Measurements from ENCODE around the gene RING1.
A peak's percentile ranks its signal among the peaks of the same experiment; 100 is the strongest.
"Not testable (repeated sequence)": the region's sequence is repeated elsewhere in the genome, so short reads cannot be mapped to it uniquely, and the experiment has no call there.

Gene RING1

GRCh38 chr6:33207552-33208090, 679 bp upstream of the RING1 start:
- peak; percentile 29 for DNase-seq

GRCh38 chr6:33209856-33210255, 1.6 kb downstream of the RING1 start:
- no peak for DNase-seq

GRCh38 chr6:33211136-33211535, 2.8 kb downstream of the RING1 start:
- DNase-seq: no peak

GRCh38 chr6:33211666-33212422, 3.5 kb downstream of the RING1 start:
- DNase-seq: no peak

GRCh38 chr6:33212857-33213165, 4.5 kb downstream of the RING1 start:
- DNase-seq: no peak

- DNase-seq: no peak
Observed at GRCh38 chr6:33213166-33213988, 5.1 kb downstream of the RING1 start.

DNA sequence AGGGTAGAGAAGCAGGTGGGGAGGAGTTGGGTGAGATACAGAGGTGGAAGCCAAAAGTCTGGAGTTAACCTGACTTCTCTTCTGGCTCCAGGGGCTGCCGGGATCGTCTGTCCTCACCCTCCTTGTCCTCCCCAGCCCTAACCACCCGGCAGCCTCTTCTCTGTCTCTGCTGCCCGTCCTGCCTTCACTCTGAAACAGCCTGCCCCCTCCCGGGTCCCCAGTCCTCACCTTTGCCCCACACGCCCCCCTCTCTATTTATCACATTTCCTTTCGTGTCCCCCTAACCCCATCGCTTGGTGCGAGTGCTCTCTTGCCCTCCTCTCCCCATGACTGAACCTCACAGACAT, 5.7 kb downstream of the RING1 start:
- DNase-seq: no peak

DNA sequence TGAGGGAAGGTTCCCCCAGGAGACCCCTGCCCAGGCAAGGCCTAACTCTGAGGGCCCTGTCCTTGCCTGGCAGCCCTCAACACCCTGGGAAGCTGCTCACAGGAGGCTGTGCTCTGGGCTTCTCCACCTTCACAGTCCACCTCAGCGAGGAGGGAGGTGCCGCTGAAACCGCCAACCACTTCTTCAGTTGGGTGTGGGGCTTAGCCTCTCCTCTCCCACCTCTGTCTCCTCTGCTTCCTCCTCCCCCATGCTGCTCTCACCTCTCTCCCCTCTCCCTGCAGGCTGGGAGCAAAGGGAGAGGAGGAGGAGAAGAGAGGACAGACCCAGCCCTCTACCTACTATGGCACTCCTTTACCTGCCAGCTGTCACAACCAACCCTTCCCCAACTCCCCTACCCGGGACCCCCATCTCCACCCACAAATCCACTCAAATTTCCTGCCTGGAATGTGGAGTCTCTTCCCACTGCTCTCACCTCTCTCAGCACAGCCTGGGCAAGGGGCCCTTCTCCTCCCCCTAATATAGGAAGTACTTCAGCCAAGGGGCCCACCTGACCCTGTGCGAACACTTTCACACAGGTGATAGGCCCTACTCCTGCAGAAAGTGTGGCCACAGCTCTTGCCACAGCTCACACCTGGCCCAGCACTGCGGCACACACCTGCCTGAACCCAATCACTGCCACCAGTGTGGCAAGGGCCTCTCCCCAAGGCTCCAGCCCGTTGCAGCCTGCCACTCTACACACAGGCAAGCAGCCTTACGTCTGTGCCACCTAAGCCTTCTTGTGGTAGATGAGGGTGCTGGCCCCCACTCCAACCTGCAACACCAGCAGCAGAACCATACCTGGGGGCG, 7.2 kb downstream of the RING1 start:
- no peak for DNase-seq

DNA sequence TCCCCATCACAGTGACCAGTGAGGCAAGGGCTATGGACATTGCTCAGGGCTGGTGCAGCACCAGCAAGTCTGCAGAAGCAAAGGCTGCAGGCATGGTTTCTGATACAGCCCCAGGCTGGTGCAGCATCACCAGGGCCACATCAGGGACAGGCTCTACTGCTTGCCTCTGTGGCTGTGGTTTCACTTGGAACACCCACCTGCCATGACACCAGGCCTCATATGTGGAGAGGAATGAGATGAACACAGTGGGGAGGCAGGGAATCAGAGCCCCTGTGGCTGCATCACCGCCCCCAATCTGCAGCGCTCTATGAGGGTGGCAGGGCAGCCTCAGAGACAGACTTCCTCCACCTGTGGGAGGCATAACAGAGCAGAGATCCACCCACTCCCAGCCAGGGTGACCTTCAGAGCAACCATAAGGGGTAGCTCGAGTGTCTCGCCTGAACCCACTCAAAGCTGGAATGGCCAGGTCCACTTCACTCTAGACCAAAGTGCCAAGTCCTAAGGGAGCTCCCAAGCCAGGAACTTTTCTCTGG, 7.9 kb downstream of the RING1 start:
- no peak for DNase-seq

- DNase-seq: no peak
Observed at GRCh38 chr6:33217246-33217645, 8.9 kb downstream of the RING1 start.

DNA sequence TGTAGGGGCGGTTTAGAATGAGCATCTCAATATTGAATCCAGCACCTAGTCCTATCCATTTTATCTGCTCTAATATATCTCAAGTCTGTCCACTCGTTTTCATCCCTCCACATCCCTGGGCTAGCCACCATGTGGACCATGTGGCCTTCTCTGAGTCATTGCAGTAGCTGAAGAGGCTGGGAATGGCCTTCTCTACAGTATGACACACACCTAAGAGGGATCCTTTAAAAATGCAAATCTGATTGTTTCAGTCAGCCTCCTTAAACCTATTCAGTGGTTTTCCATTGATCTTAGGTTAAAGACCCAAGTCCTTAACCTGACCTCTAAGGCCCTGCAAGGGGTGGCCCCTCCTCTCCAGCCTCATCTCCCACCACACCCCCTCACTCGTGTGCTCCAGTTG, 9.4 kb downstream of the RING1 start:
- no peak for DNase-seq

DNA sequence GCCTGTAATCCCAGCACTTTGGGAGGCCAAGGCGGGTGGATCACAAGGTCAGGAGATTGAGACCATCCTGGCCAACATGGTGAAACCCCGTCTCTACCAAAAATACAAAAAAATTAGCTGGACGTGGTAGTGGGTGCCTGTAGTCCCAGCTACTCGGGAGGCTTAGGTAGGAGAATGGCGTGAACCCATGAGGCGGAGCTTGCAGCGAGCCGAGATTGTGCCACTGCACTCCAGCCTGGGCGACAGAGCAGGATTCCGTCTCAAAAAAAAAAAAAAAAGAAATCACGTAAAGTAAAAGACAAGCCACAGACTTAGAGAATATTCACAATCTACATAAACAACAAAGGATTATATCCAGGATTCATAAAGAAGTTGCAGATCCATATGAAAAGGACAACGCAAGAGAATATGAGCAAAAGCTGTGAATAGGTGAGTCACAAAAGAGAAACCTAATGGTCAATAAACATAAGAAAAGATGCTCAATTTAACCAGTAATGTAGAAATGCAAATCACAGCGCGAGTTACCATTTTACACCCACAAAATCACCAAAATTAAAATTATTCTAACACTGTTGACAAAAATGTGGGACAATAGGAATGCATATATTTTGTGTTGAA, 18.3 kb downstream of the RING1 start:
- not testable (repeated sequence) for DNase-seq

DNA sequence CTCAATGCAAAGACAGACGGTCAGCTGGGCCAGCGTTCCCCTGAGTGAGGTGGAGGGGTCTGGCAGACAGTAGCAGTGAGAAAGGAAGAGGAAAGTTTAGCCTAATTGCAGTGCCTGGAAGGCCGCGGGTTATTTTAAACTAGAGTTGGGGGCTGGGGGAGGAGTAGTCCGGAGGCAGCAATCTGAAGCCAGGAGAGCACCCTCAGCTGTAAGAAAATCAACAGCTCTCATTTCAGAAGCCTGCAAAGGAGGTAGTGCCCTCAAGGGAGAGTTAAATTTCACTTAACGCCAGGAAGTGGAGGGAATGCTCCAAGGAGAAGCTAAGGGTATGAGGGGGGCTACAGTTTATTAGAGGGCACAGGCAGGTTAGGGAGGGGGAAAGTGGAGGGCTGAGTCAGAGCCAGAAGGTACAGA, 26.9 kb downstream of the RING1 start:
- no peak for DNase-seq

DNA sequence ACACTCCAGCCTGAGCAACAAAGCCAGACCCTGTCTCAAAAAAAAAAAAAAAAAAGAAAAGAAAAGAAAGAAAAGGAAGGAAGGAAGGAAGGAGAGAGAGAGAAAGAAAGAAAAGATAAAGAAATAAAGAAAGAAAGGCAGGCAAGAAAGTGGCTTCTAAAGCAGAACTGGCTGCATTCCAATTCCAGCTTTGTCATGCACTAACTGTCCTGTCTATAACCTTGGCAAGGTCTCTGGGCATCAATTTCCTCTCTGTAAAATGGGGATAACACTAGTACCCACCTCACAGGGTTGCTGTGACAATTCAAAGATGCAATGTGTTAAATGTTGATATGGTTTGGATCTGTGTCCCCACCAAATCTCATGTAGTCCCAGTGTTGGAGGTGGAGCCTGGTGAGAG, 28.0 kb downstream of the RING1 start:
- DNase-seq: no peak

GRCh38 chr6:33236852-33237251, 28.6 kb downstream of the RING1 start:
- DNase-seq: no peak

DNA sequence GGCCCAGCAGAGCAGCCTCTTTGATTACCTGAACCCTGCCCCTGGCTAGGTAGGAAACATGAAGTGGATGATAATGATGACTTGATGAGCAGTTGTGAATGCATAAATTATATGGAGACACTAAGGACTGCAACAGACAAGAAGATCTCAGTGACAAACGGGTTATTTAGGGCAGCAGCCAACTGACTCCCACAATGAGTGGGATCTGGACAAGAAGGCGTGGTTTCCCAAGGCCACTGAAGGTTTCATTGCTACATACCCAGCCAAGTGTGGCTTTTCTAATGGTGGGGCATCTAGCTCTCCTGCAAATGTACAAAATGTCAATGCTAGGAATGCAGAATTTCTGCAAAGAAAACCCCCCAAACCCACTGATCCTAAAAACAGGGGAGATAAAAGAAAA, 29.4 kb downstream of the RING1 start:
- no peak for DNase-seq

- no peak for DNase-seq
Observed at GRCh38 chr6:33241968-33242367, 33.7 kb downstream of the RING1 start.

DNA sequence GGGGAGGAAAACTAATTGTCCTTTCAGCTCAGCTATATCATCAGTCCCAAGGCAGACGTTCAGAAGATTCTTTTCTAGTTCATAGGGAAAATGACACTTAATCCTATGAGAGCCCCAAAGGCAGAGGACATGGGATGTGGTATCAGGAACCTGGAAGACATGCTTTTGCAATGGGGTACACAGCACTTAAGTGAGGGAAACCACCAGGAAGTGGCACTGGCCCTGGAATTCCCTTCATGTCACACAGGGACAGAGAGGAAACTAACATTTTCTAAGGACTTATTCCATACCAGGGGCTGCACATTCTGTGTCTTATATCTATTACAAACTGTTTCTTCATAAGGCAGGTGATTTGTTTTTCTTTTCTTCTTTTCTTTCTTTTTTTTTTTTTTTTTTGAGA, 35.2 kb downstream of the RING1 start:
- DNase-seq: no peak

DNA sequence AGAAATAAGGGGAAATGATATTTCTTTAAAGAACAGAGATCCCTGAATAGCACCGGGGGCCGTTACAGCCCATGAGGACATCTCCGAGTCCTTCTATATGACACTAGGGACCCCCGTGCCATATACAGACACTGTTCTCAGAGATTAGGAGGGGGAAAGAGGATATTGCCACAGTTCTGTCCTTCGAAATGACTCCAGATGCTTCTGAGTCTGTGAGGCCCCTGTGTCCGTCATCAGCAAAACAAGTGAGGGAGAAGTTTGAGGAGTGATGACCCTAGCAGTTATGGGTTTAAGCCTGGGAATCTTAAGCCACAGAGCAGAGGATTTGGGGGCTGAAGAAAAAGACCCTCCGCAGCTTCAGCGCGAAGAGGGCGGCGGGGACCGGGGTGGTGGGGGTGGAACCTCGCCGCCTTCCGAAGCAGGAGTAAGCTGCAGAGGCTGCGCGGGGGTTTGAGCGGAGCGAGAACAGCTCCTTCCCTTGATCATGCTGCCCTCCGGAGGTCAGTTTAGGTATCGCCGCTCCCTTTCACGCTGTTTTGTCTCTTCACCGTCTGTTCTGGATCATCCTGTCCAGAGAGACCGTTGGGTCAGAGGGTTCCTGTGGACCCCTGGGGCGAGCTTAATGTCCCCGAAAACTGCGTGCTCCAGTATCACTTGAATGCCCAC, 39.8 kb downstream of the RING1 start:
- peak; percentile 95 for DNase-seq

DNA sequence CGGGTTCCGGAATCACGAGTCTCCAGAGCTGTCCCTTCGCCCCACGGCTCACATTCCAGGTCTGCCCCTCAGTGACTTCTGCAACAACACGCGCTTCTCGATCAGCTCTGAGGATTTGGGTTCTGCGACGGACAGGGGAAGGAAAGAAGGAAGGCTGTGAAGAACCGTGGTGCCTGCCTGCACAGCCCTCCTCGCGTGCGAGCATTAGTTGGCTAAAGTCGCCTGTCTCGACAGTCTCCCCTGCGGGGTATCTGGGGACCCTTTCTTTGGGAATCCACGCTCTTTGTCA, 40.3 kb downstream of the RING1 start:
- DNase-seq: no peak

- peak; percentile 98 for DNase-seq
Observed at GRCh38 chr6:33248932-33249731, 40.8 kb downstream of the RING1 start.
